H1 (cell line): ENCODE results near the gene MYOZ2. TPM values are rescaled to one million over a fixed set of nuclear protein-coding genes. Genes with fewer than 3 reads are reported as not detected.

ENCODE experiments used
- BCL11A ChIP-seq, 2 experiments: IDR thresholded peaks; one replicate each; pipeline ENCODE4 v1.6.1; 2011; ENCODE audit warnings: low read depth in 2 of 2, low read length in 2 of 2, mild to moderate bottlenecking in 2 of 2
- CHD7 ChIP-seq: fragments of 300-600 bp; sonication (generic); IDR thresholded peaks from 2 replicates; pipeline ENCODE4 v1.7.1; 2012; ENCODE audit warnings: low read length, moderate library complexity, mild to moderate bottlenecking, inconsistent platforms; ENCODE audit not compliant: insufficient replicate concordance
- CTBP2 ChIP-seq: IDR thresholded peaks from 2 replicates; pipeline ENCODE4 v1.7.0; 2011; ENCODE audit warnings: borderline replicate concordance, mild to moderate bottlenecking, moderate library complexity, mixed read lengths, low read length; ENCODE audit not compliant: insufficient read depth, insufficient read length
- EGR1 ChIP-seq: IDR thresholded peaks from 2 replicates; pipeline ENCODE4 v1.6.1; 2011; ENCODE audit warnings: low read depth, low read length, borderline replicate concordance
- GABPA ChIP-seq: IDR thresholded peaks from 2 replicates; pipeline ENCODE4 v1.6.1; 2011; ENCODE audit warnings: mild to moderate bottlenecking, low read length, moderate library complexity, borderline replicate concordance; ENCODE audit not compliant: insufficient read depth
- KDM4A ChIP-seq: IDR thresholded peaks from one replicate; pipeline ENCODE4 v1.7.1; 2012; ENCODE audit warnings: low read depth, mild to moderate bottlenecking, moderate library complexity, low read length, inconsistent platforms; ENCODE audit not compliant: severe bottlenecking
- NANOG ChIP-seq: IDR thresholded peaks from 2 replicates; pipeline ENCODE4 v1.6.1; 2011; ENCODE audit warnings: low read length, low read depth, mild to moderate bottlenecking, inconsistent platforms; ENCODE audit not compliant: insufficient read depth, poor library complexity, severe bottlenecking
- RFX5 ChIP-seq: IDR thresholded peaks from 2 replicates; pipeline ENCODE4 v1.6.1; 2011; ENCODE audit warnings: low read depth, low read length, improper control_type of control experiment, borderline replicate concordance
- SAP30 ChIP-seq: fragments of 300-600 bp; sonication (generic); IDR thresholded peaks from 2 replicates; pipeline ENCODE4 v1.7.1; 2012; ENCODE audit warnings: low read length, moderate library complexity, mild to moderate bottlenecking, inconsistent platforms; ENCODE audit not compliant: insufficient read depth, insufficient replicate concordance
- SIRT6 ChIP-seq: IDR thresholded peaks from one replicate; pipeline ENCODE4 v1.7.1; 2012; ENCODE audit warnings: low read length, inconsistent platforms
- TBP ChIP-seq: IDR thresholded peaks from 2 replicates; pipeline ENCODE4 v1.6.1; 2011; ENCODE audit warnings: low read depth, low read length, improper control_type of control experiment
- TEAD4 ChIP-seq: IDR thresholded peaks from 2 replicates; pipeline ENCODE4 v1.6.1; 2012; ENCODE audit warnings: low read depth, low read length, inconsistent platforms, mixed read lengths
- polyA plus RNA-seq, 7 experiments: library from polyadenylated mRNA; depleted of rRNA in 3 of 7; stranded (reverse) in 5 of 7; unstranded in 2 of 7; fragments of >200 nt in 5 of 7; fragments of 200-250 nt in 2 of 7; gene quantifications; 1 replicate in 5 of 7; 2 replicates in 1 of 7; 4 replicates in 1 of 7; pipeline versions ENCODE4 v1.2.1 to v1.2.3, GENCODE V29; 2011 to 2013; ENCODE audit warnings: missing spikeins in 2 of 7, mixed read lengths in 2 of 7
- total RNA-seq: library from RNA; stranded (reverse); fragmentation: NEBNext Ultra II Directional; extraction: Animal tissue kit (Norgen Biotek cat#: 25700); gene quantifications from 2 replicates; pipeline ENCODE4 v1.2.1, GENCODE V29; 2021

The MYOZ2 gene
- total and polyA plus RNA-seq, 2 of the 8 experiments (the other 6 are each of a cell fraction or from before 2014, with no cell fraction given): not detected

GRCh38 chr4:119232286-119232685, 96.7 kb downstream of the MYOZ2 start (continued):
- TF ChIP-seq CHD7 (no peak), TBP (no peak), RFX5 (no peak), EGR1 (no peak), CTBP2 (no peak), NANOG (no peak), KDM4A (no peak), TEAD4 (no peak), GABPA (no peak), BCL11A (IDR thresholded peaks at IDR 0.05; ENCODE audit: low read depth in 2 of 2, low read length in 2 of 2) (no peak), SAP30 (no peak), SIRT6 (no peak)
